Fibroblast of lung (primary cell): ENCODE data around the gene ZNF653. TPM values are rescaled to one million over a fixed set of nuclear protein-coding genes. Genes with fewer than 3 reads are reported as not detected.

Experiments
- DNase-seq, 2 donors: peaks; one replicate each; pipeline versions ENCODE4 v3.0.0 to v3.0.0-alpha.2; 2010; ENCODE audit warnings: low read depth in 2 of 2
- H2AFZ ChIP-seq: 2 replicates; pipeline ENCODE4 v1.5.1; 2012; ENCODE audit warnings: low read length, control low read depth, inconsistent platforms
- H3K27ac ChIP-seq: 2 replicates; pipeline ENCODE4 v1.5.1; 2011; ENCODE audit warnings: low read length, control low read depth; ENCODE audit not compliant: insufficient read depth
- H3K27me3 ChIP-seq: 2 replicates; pipeline ENCODE4 v1.5.1; 2011; ENCODE audit warnings: mild to moderate bottlenecking, low read length; ENCODE audit not compliant: control insufficient read depth, insufficient read depth
- H3K36me3 ChIP-seq: 2 replicates; pipeline ENCODE4 v1.5.1; 2011; ENCODE audit warnings: low read length; ENCODE audit not compliant: control insufficient read depth, insufficient read depth
- H3K4me1 ChIP-seq: 2 replicates; pipeline ENCODE4 v1.5.1; 2011; ENCODE audit warnings: low read length; ENCODE audit not compliant: control insufficient read depth, insufficient read depth; ENCODE audit errors: extremely low read depth
- H3K4me2 ChIP-seq: 2 replicates; pipeline ENCODE4 v1.5.1; 2011; ENCODE audit warnings: low read length, control low read depth; ENCODE audit not compliant: insufficient read depth; ENCODE audit errors: extremely low read depth
- H3K4me3 ChIP-seq, 4 experiments: fragments of 200-600 bp in 1 of 4; sonication (generic) in 1 of 4; replicated peaks in 1 of 4; 2 replicates each; pipeline ENCODE4 v1.5.1; 2011 to 2016; ENCODE audit warnings: low read length in 4 of 4, low read depth in 3 of 4, mild to moderate bottlenecking in 3 of 4, control low read depth in 2 of 4, inconsistent platforms in 1 of 4, mixed read lengths in 1 of 4; ENCODE audit not compliant: insufficient read depth in 1 of 4; ENCODE audit errors: control extremely low read depth in 1 of 4
- H3K79me2 ChIP-seq: 2 replicates; pipeline ENCODE4 v1.5.1; 2012; ENCODE audit warnings: mild to moderate bottlenecking, low read length, inconsistent platforms; ENCODE audit not compliant: control insufficient read depth, insufficient read depth
- H3K9ac ChIP-seq: 2 replicates; pipeline ENCODE4 v1.5.1; 2011; ENCODE audit warnings: mild to moderate bottlenecking, low read length, control low read depth; ENCODE audit not compliant: insufficient read depth
- H3K9me3 ChIP-seq: 2 replicates; pipeline ENCODE4 v1.5.1; 2012; ENCODE audit warnings: low read depth, low read length; ENCODE audit not compliant: control insufficient read depth, insufficient read depth
- H4K20me1 ChIP-seq: 2 replicates; pipeline ENCODE4 v1.5.1; 2011; ENCODE audit warnings: low read length; ENCODE audit not compliant: control insufficient read depth, insufficient read depth; ENCODE audit errors: extremely low read depth
- CTCF ChIP-seq, 2 donors: IDR thresholded peaks in 1 of 2; conservative IDR thresholded peaks in 1 of 2; 1 replicate in 1 of 2; 2 replicates in 1 of 2; pipeline ENCODE4 v1.5.1; 2011 to 2012; ENCODE audit warnings: low read length in 2 of 2, control low read depth in 1 of 2, inconsistent platforms in 1 of 2, low read depth in 1 of 2, mild to moderate bottlenecking in 1 of 2
- EZH2 ChIP-seq: IDR thresholded peaks from 2 replicates; pipeline ENCODE4 v1.5.1; 2012; ENCODE audit warnings: low read length, control low read depth, mild to moderate bottlenecking; ENCODE audit errors: missing control alignments
- polyA plus RNA-seq, 2 donors: library from polyadenylated mRNA; depleted of rRNA in 1 of 2; stranded (reverse) in 1 of 2; unstranded in 1 of 2; fragments of >200 nt; gene quantifications; 2 replicates each; pipeline ENCODE4 v1.2.1, GENCODE V29; 2011 to 2012; ENCODE audit warnings: missing spikeins in 1 of 2
- total RNA-seq: library from RNA; depleted of rRNA; stranded (reverse); fragments of >200 nt; gene quantifications from 2 replicates; pipeline ENCODE4 v1.2.1, GENCODE V29; 2014

The ZNF653 gene
- total and polyA plus RNA-seq, 2 donors (not counting 1 experiment from before 2014, with no cell fraction given), result 3.1 to 3.5 TPM

- TF ChIP-seq EZH2 (no peak), CTCF (conservative IDR thresholded peaks at IDR 0.05 in 1 of 2, IDR thresholded peaks at IDR 0.05 in 1 of 2; ENCODE audit: low read depth in 1 of 2, low read length in 2 of 2) (no peak)
- Histone ChIP-seq H3K27ac (no peak overlapping the region), H4K20me1 (no peaks in the 10 kb centered on the region), H2AFZ (no peak overlapping the region), H3K27me3 (no peaks in the 10 kb centered on the region), H3K9ac (no peak overlapping the region), H3K4me3 (no peak overlapping the region), H3K79me2 (no peaks in the 10 kb centered on the region), H3K36me3 (peaks cover 2% of the 10 kb centered on the region), H3K4me1 (no peaks in the 10 kb centered on the region), H3K9me3 (no peaks in the 10 kb centered on the region), H3K4me2 (no peak overlapping the region)
- no peak for DNase-seq
Observed at GRCh38 chr19:11494634-11495285, 10.9 kb downstream of the ZNF653 start.

GRCh38 chr19:11489378-11489777 is 16.3 kb downstream of the ZNF653 start:
- Histone ChIP-seq H3K4me2 (no peak overlapping the region), H3K36me3 (peaks cover 2% of the 10 kb centered on the region), H3K4me3 (no peak overlapping the region), H3K27ac (no peak overlapping the region), H3K9ac (no peak overlapping the region), H2AFZ (no peak overlapping the region), H3K27me3 (no peaks in the 10 kb centered on the region), H3K79me2 (no peaks in the 10 kb centered on the region), H3K9me3 (no peaks in the 10 kb centered on the region), H3K4me1 (no peaks in the 10 kb centered on the region), H4K20me1 (no peaks in the 10 kb centered on the region)
- TF ChIP-seq CTCF (conservative IDR thresholded peaks at IDR 0.05 in 1 of 2, IDR thresholded peaks at IDR 0.05 in 1 of 2; ENCODE audit: low read depth in 1 of 2, low read length in 2 of 2) (no peak), EZH2 (no peak)
- DNase-seq, result no peak

- Histone ChIP-seq H3K4me3 (no peak overlapping the region), H3K4me2 (no peak overlapping the region), H4K20me1 (no peaks in the 10 kb centered on the region), H3K79me2 (no peaks in the 10 kb centered on the region), H3K9me3 (no peaks in the 10 kb centered on the region), H3K27me3 (peaks cover 4% of the 10 kb centered on the region), H3K27ac (no peak overlapping the region), H3K4me1 (no peaks in the 10 kb centered on the region), H3K36me3 (peaks cover 2% of the 10 kb centered on the region), H3K9ac (no peak overlapping the region), H2AFZ (no peak overlapping the region)
- no peak for TF ChIP-seq CTCF (conservative IDR thresholded peaks at IDR 0.05 in 1 of 2, IDR thresholded peaks at IDR 0.05 in 1 of 2; ENCODE audit: low read depth in 1 of 2, low read length in 2 of 2)
- TF ChIP-seq EZH2, result no peak
- no peak for DNase-seq
Observed at GRCh38 chr19:11486661-11487503, 18.8 kb downstream of the ZNF653 start.
